GM12892 (cell line): ENCODE results near the gene APMAP.
"Not testable (repeated sequence)": the region's sequence is repeated elsewhere in the genome, so short reads cannot be mapped to it uniquely, and the experiment has no call there.

Source experiments
- DNase-seq: peaks from one replicate; pipeline ENCODE4 v3.0.0; 2011; ENCODE audit not compliant: insufficient read length
- FAIRE-seq: peaks from 2 replicates; lab custom pipeline; 2011; peaks lifted over from hg19 to GRCh38; lab: Jason Lieb, UNC
- POLR2A ChIP-seq: IDR thresholded peaks from 2 replicates; pipeline ENCODE4 v1.6.1; 2011; ENCODE audit warnings: low read depth, low read length, control low read depth
- POLR2AphosphoS5 ChIP-seq: IDR thresholded peaks from 2 replicates; pipeline ENCODE4 v1.6.1; 2011; ENCODE audit warnings: low read depth, low read length, control low read depth
- TAF1 ChIP-seq: IDR thresholded peaks from 2 replicates; pipeline ENCODE4 v1.6.1; 2011; ENCODE audit warnings: low read depth, mild to moderate bottlenecking, control low read depth, low read length, borderline replicate concordance

Gene APMAP

DNA sequence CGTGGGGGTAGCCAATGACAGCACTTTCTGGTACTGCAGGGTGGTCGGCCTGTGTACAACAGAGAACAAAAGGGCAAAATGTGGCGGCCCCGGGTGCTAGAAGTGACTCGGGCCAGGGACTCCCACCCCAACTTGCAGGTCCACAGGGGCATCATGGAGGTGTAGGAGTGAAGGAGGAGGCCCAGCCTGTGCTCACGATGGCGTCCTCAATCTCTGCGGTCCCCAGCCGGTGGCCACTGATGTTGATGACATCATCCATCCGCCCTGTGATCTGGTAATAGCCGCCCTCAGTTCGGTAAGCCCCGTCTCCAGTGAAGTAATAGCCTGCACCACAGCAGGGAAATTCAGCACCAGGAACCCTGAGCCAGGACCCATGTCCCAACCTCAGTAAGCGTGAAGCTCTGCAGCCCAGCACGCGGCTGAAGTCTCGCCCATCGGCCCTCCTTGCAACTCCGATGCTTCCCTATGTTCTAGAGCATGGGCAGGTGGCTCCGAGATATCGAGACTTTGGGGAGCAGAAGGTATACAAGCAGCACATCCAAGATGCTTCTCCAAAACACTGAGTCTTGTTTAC is 20.2 kb upstream of the APMAP start:
- TF ChIP-seq POLR2AphosphoS5: no peak
- no peak for TF ChIP-seq TAF1
- no peak for TF ChIP-seq POLR2A
- no peak for FAIRE-seq
- DNase-seq: no peak

DNA sequence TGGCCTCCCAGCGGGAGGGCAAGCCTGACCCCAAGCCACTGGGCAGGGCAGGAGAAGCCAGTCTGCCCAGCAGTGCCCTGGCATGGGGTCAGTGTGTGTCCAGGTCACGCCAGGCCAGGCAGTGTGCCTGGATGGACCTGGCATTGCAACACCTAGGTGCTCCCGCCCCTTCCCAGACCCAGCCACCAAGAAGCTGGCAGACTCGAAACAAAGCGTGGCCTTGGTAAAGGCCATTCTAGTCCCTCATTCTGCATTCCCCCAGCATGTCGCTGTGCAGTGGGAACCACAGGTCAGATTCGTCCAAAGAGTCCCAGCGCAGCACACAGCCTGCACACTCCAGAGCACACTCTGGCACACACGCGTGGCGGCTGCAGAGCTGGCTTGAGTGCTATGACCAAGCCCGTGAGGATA is 19.3 kb upstream of the APMAP start:
- TF ChIP-seq POLR2A (no peak), TAF1 (no peak), POLR2AphosphoS5 (no peak)
- no peak for FAIRE-seq
- no peak for DNase-seq

DNA sequence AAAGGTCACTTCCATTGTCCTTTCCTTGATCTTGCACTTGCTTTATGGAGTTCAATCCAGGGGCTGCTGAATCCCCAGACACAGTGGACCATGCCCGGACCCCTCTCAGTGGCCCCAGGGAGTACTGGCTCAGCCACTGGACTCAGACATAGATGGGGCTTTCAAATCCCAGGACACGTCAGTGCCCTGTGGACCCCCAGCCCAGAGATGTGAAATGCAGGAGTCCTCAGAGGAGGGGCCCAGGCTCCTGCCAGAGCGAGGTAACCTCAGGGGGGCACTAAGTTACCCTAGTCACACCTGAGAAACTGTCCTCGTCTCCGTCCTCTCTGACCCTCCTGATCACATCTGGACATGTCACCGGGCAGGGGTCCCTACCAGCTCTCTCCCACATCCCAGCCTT is 18.7 kb upstream of the APMAP start:
- FAIRE-seq: no peak
- DNase-seq: no peak
- no peak for TF ChIP-seq POLR2A
- no peak for TF ChIP-seq POLR2AphosphoS5
- TF ChIP-seq TAF1: no peak

DNA sequence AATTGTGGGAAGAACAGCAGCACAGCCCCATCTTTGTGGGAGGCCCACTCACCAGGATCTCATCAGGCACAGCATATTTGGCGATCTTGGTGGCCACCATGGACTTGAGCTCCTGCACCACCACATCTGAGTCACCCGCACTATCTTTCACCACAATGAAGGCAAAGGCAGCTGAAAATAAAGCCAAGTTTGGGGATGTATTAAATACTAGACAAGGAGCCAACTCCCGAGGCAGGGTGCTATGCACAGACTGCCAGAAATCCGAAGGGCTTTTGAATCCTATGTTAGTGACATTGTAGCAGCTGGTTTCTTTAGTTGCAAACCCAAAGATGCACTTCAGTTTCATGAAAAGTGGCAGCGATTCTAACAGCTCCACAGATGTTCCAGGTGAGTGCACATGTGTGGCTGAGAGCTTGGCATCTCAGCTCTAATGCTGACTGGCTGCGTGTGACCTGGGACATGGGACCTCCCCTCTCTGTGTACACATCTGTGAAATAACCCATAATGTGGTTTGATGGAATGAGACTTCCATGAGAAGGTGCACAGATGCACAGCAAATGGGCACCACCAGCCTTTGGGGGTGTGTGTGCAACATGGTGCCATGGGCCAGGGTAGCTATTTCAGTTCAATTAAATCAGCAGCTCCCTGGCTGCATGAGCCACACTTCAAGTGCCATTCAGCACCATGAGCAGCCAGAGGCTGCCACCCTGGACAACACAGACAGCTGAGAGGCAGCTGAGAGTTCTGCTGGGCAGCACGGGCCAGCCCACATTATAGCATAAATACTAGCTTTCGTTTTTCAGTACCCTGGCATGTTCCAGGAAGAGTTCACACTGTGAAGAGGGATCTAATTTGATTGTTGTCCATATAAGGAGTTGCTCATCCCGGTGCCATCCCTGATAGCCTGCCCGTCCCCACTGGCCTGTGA is 16.9 kb upstream of the APMAP start:
- no peak for DNase-seq
- TF ChIP-seq POLR2A: no peak
- no peak for TF ChIP-seq POLR2AphosphoS5
- no peak for TF ChIP-seq TAF1
- FAIRE-seq: no peak

DNA sequence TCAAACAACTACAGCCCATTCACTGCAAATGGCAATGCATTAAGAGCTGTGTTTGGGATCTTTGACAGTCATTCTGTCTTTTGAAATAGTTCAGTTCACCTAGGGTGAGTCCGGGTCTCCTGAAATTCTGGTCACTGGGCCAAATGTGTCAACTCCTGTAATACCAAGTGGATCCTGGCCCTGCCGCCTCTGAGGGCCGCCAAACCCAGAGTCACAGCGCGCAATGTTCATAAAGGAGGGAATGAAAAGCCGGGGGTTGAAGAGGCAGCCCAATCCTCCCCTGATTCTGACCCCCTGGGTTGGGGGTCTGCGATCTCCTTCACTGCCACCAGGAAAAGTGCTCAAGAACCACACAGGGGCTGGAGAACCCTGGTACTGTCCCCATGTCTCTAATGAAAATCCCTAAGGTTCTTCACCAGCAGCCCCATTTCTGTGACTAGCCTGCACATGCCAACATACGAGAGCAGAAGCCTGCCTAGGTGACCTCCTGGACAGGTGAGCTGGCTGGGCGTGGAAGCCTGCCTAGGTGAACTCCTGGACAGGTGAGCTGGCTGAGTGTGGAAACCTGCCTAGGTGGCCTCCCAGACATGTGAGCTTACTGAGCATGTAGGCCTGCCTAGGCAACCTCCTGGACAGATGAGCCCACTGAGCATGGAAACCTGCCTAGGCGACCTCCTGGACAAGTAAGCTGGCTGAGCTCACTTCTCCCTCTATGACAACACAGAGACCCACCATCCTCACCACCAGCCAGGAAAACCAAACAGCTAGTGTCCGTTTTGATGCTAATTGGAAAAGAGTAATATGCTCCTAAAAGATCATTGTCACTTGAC is 16.1 kb upstream of the APMAP start:
- FAIRE-seq (no peak), DNase-seq (no peak)
- TF ChIP-seq POLR2A: no peak
- no peak for TF ChIP-seq TAF1
- TF ChIP-seq POLR2AphosphoS5: no peak

DNA sequence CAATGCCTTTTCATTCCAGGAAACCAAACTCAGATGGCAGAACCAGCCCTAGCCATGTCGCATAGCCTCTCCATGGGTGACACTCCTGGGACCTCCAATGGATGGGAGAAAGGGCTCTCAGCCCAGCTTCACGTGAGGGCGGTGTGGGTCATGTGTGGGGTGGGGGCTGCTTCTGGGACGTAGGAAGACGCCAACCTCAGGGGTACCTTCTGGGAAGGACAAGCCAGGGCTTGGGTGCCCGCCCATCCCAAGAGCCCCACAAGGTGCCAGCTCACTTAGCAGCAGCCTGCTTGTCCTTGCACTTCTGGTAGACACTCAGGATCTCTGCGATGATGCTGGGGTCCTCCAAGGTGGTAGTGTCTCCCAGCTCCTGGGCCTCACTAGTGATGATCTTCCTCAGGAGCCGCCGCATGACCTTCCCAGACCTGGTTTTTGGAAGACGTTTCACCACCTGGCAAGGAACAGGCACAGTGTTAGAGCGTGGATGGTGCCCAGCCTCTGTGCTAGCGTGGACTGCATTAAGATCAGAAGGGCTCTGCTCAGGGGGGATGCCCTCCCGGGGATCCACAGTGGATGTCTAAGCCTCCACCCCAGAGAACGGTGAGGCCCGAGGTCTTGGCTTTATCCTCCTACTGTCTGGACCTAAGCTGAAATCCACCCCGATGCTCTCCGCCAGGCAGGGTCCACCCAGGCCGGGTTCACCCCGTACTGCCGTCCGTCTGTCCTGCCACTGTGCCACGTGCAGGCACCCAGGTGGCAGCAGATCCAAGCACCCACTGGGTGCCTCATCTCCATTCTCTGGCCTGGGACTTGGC is 15.1 kb upstream of the APMAP start:
- FAIRE-seq: no peak
- no peak for TF ChIP-seq TAF1
- no peak for TF ChIP-seq POLR2AphosphoS5
- no peak for TF ChIP-seq POLR2A
- no peak for DNase-seq

DNA sequence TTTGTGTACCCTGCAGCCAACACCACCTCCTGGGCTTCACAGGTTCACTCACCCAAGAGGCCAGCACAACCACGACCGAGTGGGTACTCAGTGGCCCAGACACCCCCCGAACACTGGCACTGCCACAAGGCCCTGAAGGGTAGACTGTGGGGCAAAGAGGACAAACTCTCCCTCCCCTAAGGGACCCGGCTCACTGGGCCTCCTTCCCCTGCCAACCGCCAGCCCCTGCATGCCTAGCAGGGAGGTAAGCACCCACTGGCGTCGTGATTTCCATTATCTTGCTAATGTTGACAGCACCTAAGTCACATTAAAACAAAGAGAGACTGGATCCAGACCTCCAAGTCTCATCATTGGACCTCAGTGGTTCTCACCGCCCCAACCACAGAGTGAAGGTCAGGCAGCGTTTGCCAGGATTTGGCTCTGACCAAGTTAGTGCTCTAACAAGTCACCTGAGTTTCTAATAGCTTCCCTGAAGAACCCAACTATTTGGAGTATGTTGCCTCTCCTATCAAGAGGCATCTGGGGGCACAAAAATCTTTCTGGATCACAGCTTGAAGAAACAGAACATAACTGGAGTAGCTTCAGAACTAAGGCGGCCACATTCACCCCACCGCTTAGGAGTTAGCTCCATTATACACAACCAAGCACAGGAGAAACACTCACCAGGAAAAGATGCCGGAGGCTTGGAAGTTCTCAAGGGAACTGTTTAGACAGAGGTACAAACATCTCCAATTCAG is 14.0 kb upstream of the APMAP start:
- DNase-seq (no peak), FAIRE-seq (no peak)
- TF ChIP-seq POLR2A: no peak
- TF ChIP-seq POLR2AphosphoS5: no peak
- TF ChIP-seq TAF1: no peak

DNA sequence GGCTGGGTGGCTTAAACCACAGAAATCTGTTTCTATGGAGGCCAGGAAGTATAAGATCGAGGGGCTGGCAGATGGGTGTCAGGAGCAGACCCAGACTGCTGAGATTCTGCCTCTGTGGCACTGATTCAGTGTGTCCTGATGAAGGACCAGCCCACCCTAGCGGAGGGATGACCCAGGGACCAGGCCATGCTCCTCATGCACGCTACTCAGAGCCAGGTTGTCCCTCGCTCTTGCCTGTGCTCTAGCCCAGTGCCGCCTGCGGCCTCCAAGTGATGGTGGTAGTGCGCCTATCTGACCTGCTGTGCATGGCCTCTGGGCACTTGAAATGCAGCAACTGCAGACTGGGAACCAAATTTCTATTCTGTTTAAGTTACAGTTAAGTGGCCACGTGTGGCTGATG is 13.1 kb upstream of the APMAP start:
- FAIRE-seq (no peak), DNase-seq (no peak)
- TF ChIP-seq TAF1 (no peak), POLR2AphosphoS5 (no peak), POLR2A (no peak)

DNA sequence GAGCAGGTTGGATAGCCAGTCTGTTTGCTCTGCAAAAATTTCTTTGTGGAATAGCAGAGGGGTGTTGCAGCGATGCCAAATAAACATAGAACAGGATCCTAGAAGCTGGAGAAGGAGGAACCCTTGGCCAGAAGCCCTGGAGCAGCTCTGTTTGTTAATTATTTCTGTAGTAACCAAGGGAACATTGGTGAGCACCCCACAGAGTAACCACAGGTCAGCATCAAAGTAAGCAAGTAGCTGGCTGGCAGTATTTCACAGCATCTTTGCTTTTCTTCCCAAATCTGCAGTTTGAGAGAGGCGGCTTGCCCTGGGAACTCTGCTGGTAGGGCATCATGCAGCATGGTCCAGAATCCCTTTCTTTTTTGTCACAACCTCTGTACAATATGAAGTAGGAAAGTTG is 12.7 kb upstream of the APMAP start:
- FAIRE-seq (no peak), DNase-seq (no peak)
- TF ChIP-seq POLR2A (no peak), TAF1 (no peak), POLR2AphosphoS5 (no peak)

DNA sequence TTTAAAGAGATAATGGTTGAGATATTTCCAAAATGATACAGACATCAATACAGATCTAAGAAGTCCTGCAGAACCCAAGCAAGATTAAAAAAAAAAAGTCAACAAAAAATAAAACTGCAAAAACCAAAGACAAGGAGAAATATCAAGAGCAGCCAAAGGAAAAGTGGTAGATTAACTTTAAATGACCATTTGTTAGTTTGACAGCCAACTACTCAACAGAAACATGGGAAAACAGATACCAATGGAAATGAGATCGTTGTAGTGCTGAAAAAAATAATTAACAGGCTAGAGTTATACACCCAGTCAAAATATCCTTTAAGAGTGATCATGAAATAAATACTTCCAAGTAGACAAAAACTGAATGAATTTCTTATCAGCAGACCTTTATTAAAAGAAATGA is 10.5 kb upstream of the APMAP start:
- TF ChIP-seq POLR2A (no peak), TAF1 (no peak), POLR2AphosphoS5 (no peak)
- FAIRE-seq: no peak
- DNase-seq: no peak

DNA sequence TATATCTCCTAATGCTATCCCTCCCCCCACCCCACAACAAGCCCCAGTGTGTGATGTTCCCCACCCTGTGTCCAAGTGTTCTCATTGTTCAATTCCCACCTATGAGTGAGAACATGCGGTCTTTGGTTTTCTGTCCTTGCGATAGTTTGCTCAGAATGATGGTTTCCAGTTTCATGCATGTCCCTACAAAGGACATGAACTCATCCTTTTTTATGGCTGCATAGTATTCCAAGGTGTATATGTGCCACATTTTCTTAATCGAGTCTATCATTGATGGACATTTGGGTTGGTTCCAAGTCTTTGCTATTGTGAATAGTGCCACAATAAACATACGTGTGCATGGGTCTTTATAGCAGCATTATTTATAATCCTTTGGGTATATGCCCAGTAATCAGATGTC is 8.8 kb upstream of the APMAP start:
- not testable (repeated sequence) for DNase-seq, FAIRE-seq
